GM23338 (cell line): ENCODE results near the gene SLC51B. TPM values are rescaled to one million over a fixed set of nuclear protein-coding genes. Genes with fewer than 3 reads are reported as not detected.
"Not testable (repeated sequence)": the region's sequence is repeated elsewhere in the genome, so short reads cannot be mapped to it uniquely, and the experiment has no call there.

Source experiments
- ATAC-seq: fragments of 200-7000 bp; cut with Tn5 transposase; 3 replicates; pipeline ENCODE4 v1.9.1; 2020
- DNase-seq: peaks from one replicate; pipeline ENCODE4 v3.0.0-alpha.2; 2015; ENCODE audit warnings: low spot score
- H2AFZ ChIP-seq: fragments of 200-600 bp; sonication (generic); 2 replicates; pipeline ENCODE4 v1.8.0; 2016; ENCODE audit warnings: antibody characterized with exemption, mild to moderate bottlenecking, moderate library complexity
- H3F3A ChIP-seq: fragments of 200-600 bp; sonication (generic); replicated peaks from 2 replicates; pipeline ENCODE4 v1.8.0; 2017; ENCODE audit warnings: antibody characterized with exemption, mixed run types, low read depth
- H3K27ac ChIP-seq: fragments of 200-600 bp; sonication (generic); 2 replicates; pipeline ENCODE4 v1.6.1; 2016; ENCODE audit warnings: low read depth
- H3K27me3 ChIP-seq: fragments of 200-600 bp; sonication (generic); 2 replicates; pipeline ENCODE4 v1.8.0; 2016; ENCODE audit warnings: mild to moderate bottlenecking, mixed run types, moderate library complexity; ENCODE audit not compliant: insufficient read depth
- H3K36me3 ChIP-seq: fragments of 200-600 bp; sonication (generic); 2 replicates; pipeline ENCODE4 v1.8.0; 2016; ENCODE audit warnings: mild to moderate bottlenecking; ENCODE audit not compliant: insufficient read depth
- H3K4me1 ChIP-seq: fragments of 200-600 bp; sonication (generic); 2 replicates; pipeline ENCODE4 v1.8.0; 2016; ENCODE audit warnings: mild to moderate bottlenecking, moderate library complexity; ENCODE audit not compliant: insufficient read depth
- H3K4me2 ChIP-seq: fragments of 200-600 bp; sonication (generic); 2 replicates; pipeline ENCODE4 v1.7.1; 2017; ENCODE audit warnings: mixed run types
- H3K4me3 ChIP-seq: fragments of 200-600 bp; sonication (generic); 2 replicates; pipeline ENCODE4 v1.6.1; 2016; ENCODE audit warnings: mixed run types
- H3K79me2 ChIP-seq: fragments of 200-600 bp; sonication (generic); replicated peaks from 2 replicates; pipeline ENCODE4 v1.8.0; 2017; ENCODE audit warnings: mild to moderate bottlenecking; ENCODE audit not compliant: insufficient read depth
- H3K9me2 ChIP-seq: fragments of 200-600 bp; sonication (generic); 2 replicates; pipeline ENCODE4 v1.8.0; 2017; ENCODE audit not compliant: insufficient read depth
- H4K20me1 ChIP-seq: fragments of 200-600 bp; sonication (generic); replicated peaks from 2 replicates; pipeline ENCODE4 v1.8.0; 2017; ENCODE audit warnings: mild to moderate bottlenecking; ENCODE audit not compliant: insufficient read depth
- H3K27ac Mint-ChIP-seq: 2 replicates; pipeline ENCODE4 v1.8.0; 2020; ENCODE audit warnings: inconsistent platforms, mild to moderate bottlenecking, moderate library complexity, mixed read lengths
- H3K27me3 Mint-ChIP-seq: 3 replicates; pipeline ENCODE4 v1.8.0; 2022; ENCODE audit warnings: low read depth, mild to moderate bottlenecking, moderate library complexity, mixed read lengths, inconsistent platforms; ENCODE audit not compliant: insufficient read depth, poor library complexity
- H3K36me3 Mint-ChIP-seq: 3 replicates; pipeline ENCODE4 v1.8.0; 2021; ENCODE audit warnings: low read depth, mild to moderate bottlenecking, inconsistent platforms, moderate library complexity, mixed read lengths
- H3K4me1 Mint-ChIP-seq: 3 replicates; pipeline ENCODE4 v1.8.0; 2020; ENCODE audit warnings: mild to moderate bottlenecking, inconsistent platforms, mixed read lengths
- H3K4me3 Mint-ChIP-seq: 3 replicates; pipeline ENCODE4 v1.8.0; 2021; ENCODE audit warnings: moderate library complexity, mild to moderate bottlenecking, inconsistent platforms, mixed read lengths
- H3K9me3 Mint-ChIP-seq: 3 replicates; pipeline ENCODE4 v1.8.0; 2020; ENCODE audit warnings: moderate library complexity, mild to moderate bottlenecking, inconsistent platforms, mixed read lengths
- CREB1 ChIP-seq: fragments of 250-450 bp; sonication (Bioruptor Pico); IDR thresholded peaks from 2 replicates; pipeline ENCODE4 v1.5.0; 2020; ENCODE audit warnings: low read depth, mild to moderate bottlenecking, moderate library complexity
- CTCF ChIP-seq, 2 experiments: fragments of 200-600 bp in 1 of 2; sonication (generic) in 1 of 2; conservative IDR thresholded peaks; 2 replicates each; pipeline versions ENCODE4 v1.5.1 to v1.6.1; 2016 to 2017; ENCODE audit warnings: antibody characterized with exemption in 2 of 2, low read depth in 2 of 2, mild to moderate bottlenecking in 2 of 2, moderate library complexity in 1 of 2
- EZH2 ChIP-seq: fragments of 200-600 bp; sonication (generic); IDR thresholded peaks from one replicate; pipeline ENCODE4 v1.8.0; 2017; ENCODE audit warnings: antibody characterized with exemption, mild to moderate bottlenecking, low read depth; ENCODE audit not compliant: unreplicated experiment
- JUNB ChIP-seq: IDR thresholded peaks from one replicate; pipeline ENCODE4 v1.6.1; 2016; ENCODE audit warnings: antibody characterized with exemption; ENCODE audit not compliant: unreplicated experiment
- NANOG ChIP-seq: IDR thresholded peaks from 2 replicates; pipeline ENCODE4 v1.6.1; 2016; ENCODE audit warnings: antibody characterized with exemption, borderline replicate concordance
- POLR2AphosphoS5 ChIP-seq: IDR thresholded peaks from 2 replicates; pipeline ENCODE4 v1.6.1; 2016; ENCODE audit warnings: antibody characterized with exemption, low read depth
- STAT1 ChIP-seq: IDR thresholded peaks from one replicate; pipeline ENCODE4 v1.6.1; 2016; ENCODE audit warnings: antibody characterized with exemption; ENCODE audit not compliant: unreplicated experiment
- polyA plus RNA-seq: library from polyadenylated mRNA; unstranded; fragments of >200 nt; fragmentation: Nextera tagmentation; extraction: Ambion mirVana; gene quantifications from 2 replicates; pipeline ENCODE4 v1.2.1, GENCODE V29; 2016
- total RNA-seq: library from RNA; depleted of rRNA; stranded (reverse); fragments of >200 nt; shearing (Covaris generic); gene quantifications from 2 replicates; pipeline ENCODE4 v1.2.3, GENCODE V29; 2014
- TF ChIP-seq, protein P1 (sequence below): IDR thresholded peaks from 2 replicates; pipeline ENCODE4 v1.6.1; 2016; ENCODE audit warnings: antibody characterized with exemption
- TF ChIP-seq, protein P2 (sequence below): IDR thresholded peaks from one replicate; pipeline ENCODE4 v1.6.1; 2018; ENCODE audit warnings: antibody characterized with exemption; ENCODE audit not compliant: unreplicated experiment

The SLC51B gene
- total and polyA plus RNA-seq, 2 experiments from 2014 or later: not detected

DNA sequence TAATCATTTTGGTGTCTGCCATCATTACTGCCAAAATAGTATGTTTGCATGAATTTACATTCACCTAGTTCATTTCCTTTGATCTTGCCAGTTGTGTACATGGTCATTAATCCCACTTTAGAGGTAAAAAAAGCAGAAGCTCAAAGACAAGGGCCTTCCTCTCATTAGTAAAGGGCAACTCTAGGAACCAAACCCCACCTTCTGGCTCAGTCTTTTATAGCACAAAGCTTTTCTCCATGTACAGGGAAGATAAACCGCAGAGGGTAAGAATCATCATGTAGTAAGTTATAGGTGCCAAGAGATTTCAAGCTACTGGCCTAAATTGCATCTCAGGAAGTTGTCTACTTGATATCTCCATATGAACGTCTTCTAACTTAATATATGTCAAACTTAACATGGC is 36.2 kb upstream of the SLC51B start:
- no peak overlapping the region for H3K27ac ChIP-seq
- Mint-ChIP-seq H3K27ac (no peak overlapping the region), H3K36me3 (peaks cover 37% of the 10 kb centered on the region), H3K9me3 (peaks cover 4% of the 10 kb centered on the region; the same call in 1 of the 3 replicates), H3K4me3 (no peak overlapping the region), H3K4me1 (peaks cover 3% of the 10 kb centered on the region), H3K27me3 (no peaks in the 10 kb centered on the region)
- no peak overlapping the region for H3K4me3 ChIP-seq
- no peaks in the 10 kb centered on the region for H3K36me3 ChIP-seq
- H3K79me2 ChIP-seq: no peaks in the 10 kb centered on the region
- TF ChIP-seq CTCF (conservative IDR thresholded peaks at IDR 0.05; ENCODE audit: low read depth in 2 of 2) (peak; percentile 20 to 50; a peak in 3 of 4 replicates), POLR2AphosphoS5 (no peak)
- ATAC-seq: peak; percentile 65
- H3K27me3 ChIP-seq: no peaks in the 10 kb centered on the region
- H2AFZ ChIP-seq: no peak overlapping the region
- no peaks in the 10 kb centered on the region for H4K20me1 ChIP-seq
- peak; percentile 45 for DNase-seq
- no peak overlapping the region for H3K4me2 ChIP-seq
- H3F3A ChIP-seq: no peaks in the 10 kb centered on the region
- H3K9me2 ChIP-seq: no peaks in the 10 kb centered on the region
- H3K4me1 ChIP-seq: no peaks in the 10 kb centered on the region

- H3K9me2 ChIP-seq, H3K27ac ChIP-seq, H3K4me1 ChIP-seq, H2AFZ ChIP-seq, H3K79me2 ChIP-seq, H3K4me3 Mint-ChIP-seq, H3F3A ChIP-seq, H3K4me3 ChIP-seq, H3K27me3 ChIP-seq, H3K9me3 Mint-ChIP-seq, H3K4me2 ChIP-seq, H3K27me3 Mint-ChIP-seq, H3K27ac Mint-ChIP-seq, H3K4me1 Mint-ChIP-seq, ATAC-seq, H4K20me1 ChIP-seq, DNase-seq, H3K36me3 ChIP-seq: not testable (repeated sequence)
- peaks cover 45% of the 10 kb centered on the region for H3K36me3 Mint-ChIP-seq
Observed at GRCh38 chr15:65011198-65011597, 34.0 kb upstream of the SLC51B start.

DNA sequence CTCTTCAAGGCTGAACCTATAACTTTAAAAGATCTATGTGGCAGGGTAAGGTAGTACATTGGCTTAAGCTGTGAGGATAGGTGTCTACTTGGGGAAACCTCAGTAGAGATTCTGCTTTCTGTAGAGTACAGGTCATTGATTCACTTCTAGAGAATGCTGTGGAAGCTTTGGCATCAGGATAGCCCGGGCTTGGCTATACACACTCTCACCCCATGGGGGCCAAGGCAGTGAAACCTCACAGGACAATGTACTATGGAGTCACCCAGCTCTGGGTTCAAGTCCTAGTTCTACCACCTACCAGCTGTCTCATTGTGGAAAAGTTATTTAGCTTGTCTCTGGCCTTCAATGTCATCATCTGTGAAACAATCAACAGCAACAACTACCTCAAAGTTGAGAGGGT is 24.8 kb upstream of the SLC51B start:
- H2AFZ ChIP-seq: no peak overlapping the region
- H3K4me1 ChIP-seq: no peaks in the 10 kb centered on the region
- no peaks in the 10 kb centered on the region for H3K27me3 ChIP-seq
- H3K4me3 ChIP-seq: no peak overlapping the region
- Mint-ChIP-seq H3K27ac (no peak overlapping the region), H3K9me3 (no peaks in the 10 kb centered on the region), H3K36me3 (peaks cover 29% of the 10 kb centered on the region), H3K27me3 (no peaks in the 10 kb centered on the region), H3K4me3 (no peak overlapping the region), H3K4me1 (no peaks in the 10 kb centered on the region)
- no peak for DNase-seq
- no peaks in the 10 kb centered on the region for H3K9me2 ChIP-seq
- no peaks in the 10 kb centered on the region for H3F3A ChIP-seq
- ATAC-seq: peak; percentile 52
- no peak overlapping the region for H3K4me2 ChIP-seq
- H3K79me2 ChIP-seq: no peaks in the 10 kb centered on the region
- no peaks in the 10 kb centered on the region for H4K20me1 ChIP-seq
- H3K27ac ChIP-seq: no peak overlapping the region
- peaks cover 13% of the 10 kb centered on the region; the same call in 1 of the 2 replicates for H3K36me3 ChIP-seq
- TF ChIP-seq STAT1: no peak
- TF ChIP-seq, protein P1, sequence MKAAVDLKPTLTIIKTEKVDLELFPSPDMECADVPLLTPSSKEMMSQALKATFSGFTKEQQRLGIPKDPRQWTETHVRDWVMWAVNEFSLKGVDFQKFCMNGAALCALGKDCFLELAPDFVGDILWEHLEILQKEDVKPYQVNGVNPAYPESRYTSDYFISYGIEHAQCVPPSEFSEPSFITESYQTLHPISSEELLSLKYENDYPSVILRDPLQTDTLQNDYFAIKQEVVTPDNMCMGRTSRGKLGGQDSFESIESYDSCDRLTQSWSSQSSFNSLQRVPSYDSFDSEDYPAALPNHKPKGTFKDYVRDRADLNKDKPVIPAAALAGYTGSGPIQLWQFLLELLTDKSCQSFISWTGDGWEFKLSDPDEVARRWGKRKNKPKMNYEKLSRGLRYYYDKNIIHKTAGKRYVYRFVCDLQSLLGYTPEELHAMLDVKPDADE: no peak
- no peak for TF ChIP-seq CREB1 (CRISPR knock-in tag)
- no peak for TF ChIP-seq POLR2AphosphoS5
- TF ChIP-seq EZH2: no peak
- no peak for TF ChIP-seq JUNB
- no peak for TF ChIP-seq NANOG
- no peak for TF ChIP-seq CTCF (conservative IDR thresholded peaks at IDR 0.05; ENCODE audit: low read depth in 2 of 2)
- TF ChIP-seq, protein P2, sequence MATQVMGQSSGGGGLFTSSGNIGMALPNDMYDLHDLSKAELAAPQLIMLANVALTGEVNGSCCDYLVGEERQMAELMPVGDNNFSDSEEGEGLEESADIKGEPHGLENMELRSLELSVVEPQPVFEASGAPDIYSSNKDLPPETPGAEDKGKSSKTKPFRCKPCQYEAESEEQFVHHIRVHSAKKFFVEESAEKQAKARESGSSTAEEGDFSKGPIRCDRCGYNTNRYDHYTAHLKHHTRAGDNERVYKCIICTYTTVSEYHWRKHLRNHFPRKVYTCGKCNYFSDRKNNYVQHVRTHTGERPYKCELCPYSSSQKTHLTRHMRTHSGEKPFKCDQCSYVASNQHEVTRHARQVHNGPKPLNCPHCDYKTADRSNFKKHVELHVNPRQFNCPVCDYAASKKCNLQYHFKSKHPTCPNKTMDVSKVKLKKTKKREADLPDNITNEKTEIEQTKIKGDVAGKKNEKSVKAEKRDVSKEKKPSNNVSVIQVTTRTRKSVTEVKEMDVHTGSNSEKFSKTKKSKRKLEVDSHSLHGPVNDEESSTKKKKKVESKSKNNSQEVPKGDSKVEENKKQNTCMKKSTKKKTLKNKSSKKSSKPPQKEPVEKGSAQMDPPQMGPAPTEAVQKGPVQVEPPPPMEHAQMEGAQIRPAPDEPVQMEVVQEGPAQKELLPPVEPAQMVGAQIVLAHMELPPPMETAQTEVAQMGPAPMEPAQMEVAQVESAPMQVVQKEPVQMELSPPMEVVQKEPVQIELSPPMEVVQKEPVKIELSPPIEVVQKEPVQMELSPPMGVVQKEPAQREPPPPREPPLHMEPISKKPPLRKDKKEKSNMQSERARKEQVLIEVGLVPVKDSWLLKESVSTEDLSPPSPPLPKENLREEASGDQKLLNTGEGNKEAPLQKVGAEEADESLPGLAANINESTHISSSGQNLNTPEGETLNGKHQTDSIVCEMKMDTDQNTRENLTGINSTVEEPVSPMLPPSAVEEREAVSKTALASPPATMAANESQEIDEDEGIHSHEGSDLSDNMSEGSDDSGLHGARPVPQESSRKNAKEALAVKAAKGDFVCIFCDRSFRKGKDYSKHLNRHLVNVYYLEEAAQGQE: no peak
